HepG2 (cell line): ENCODE measurements around the gene UTP11. TPM values are rescaled to one million over a fixed set of nuclear protein-coding genes. Genes with fewer than 3 reads are reported as not detected.

Experiments
- ATAC-seq: fragments of 200-7000 bp; cut with Tn5 transposase; 3 replicates; pipeline ENCODE4 v1.9.1; 2020; ENCODE audit warnings: mild to moderate bottlenecking, moderate library complexity
- BruUV-seq: library from RNA; stranded (reverse); fragments of 400-500 nt; replicated peaks from 2 replicates; lab custom pipeline; 2021; lab: Mats Ljungman, UMichigan
- CTCF ChIA-PET: fragments of 300-600 bp; formaldehyde crosslinking; extraction: SDS; loops from one replicate; lab custom pipeline; 2021; ENCODE audit warnings: low total read pairs, inconsistent platforms, low intra/inter-chr PET ratio; lab: Yijun Ruan, JAX
- POLR2A ChIA-PET: fragments of 350-600 bp; sonication (Branson Sonifier 250); formaldehyde crosslinking; loops from one replicate; lab custom pipeline; 2020; ENCODE audit warnings: antibody characterized with exemption, inconsistent platforms; lab: Yijun Ruan, JAX
- DNase-seq: peaks from one replicate; pipeline ENCODE4 v3.0.0-alpha.2; 2015; ENCODE audit warnings: low spot score
- FAIRE-seq: peaks from 3 replicates; lab custom pipeline; 2011; peaks lifted over from hg19 to GRCh38; lab: Jason Lieb, UNC
- H2AFZ ChIP-seq: one replicate; pipeline ENCODE4 v1.6.1; 2011; ENCODE audit warnings: low read length, inconsistent platforms
- H3K27ac ChIP-seq: fragments of 300-600 bp; 3 replicates; pipeline ENCODE4 v1.8.0; 2011; ENCODE audit warnings: mixed run types, mild to moderate bottlenecking, mixed read lengths, low read length, inconsistent platforms; ENCODE audit not compliant: insufficient read depth; ENCODE audit errors: extremely low read length
- H3K27me3 ChIP-seq, 2 experiments: fragments of 200-600 bp in 1 of 2; 2 replicates in 1 of 2; 3 replicates in 1 of 2; pipeline versions ENCODE4 v1.6.0 to v1.8.0; 2011; ENCODE audit warnings: low read length in 2 of 2, mild to moderate bottlenecking in 2 of 2, moderate library complexity in 2 of 2, inconsistent platforms in 1 of 2; ENCODE audit not compliant: insufficient read depth in 2 of 2, control insufficient read depth in 1 of 2
- H3K36me3 ChIP-seq, 2 experiments: fragments of 200-600 bp in 1 of 2; replicated peaks in 1 of 2; 2 replicates in 1 of 2; 3 replicates in 1 of 2; pipeline versions ENCODE4 v1.5.1 to v1.8.0; 2011; ENCODE audit warnings: low read length in 2 of 2, inconsistent platforms in 1 of 2; ENCODE audit not compliant: insufficient read depth in 2 of 2, control insufficient read depth in 1 of 2
- H3K4me1 ChIP-seq: 2 replicates; pipeline ENCODE4 v1.5.1; 2012; ENCODE audit warnings: low read length, inconsistent platforms; ENCODE audit not compliant: insufficient read depth
- H3K4me2 ChIP-seq: 2 replicates; pipeline ENCODE4 v1.6.0; 2011; ENCODE audit warnings: low read depth, low read length, inconsistent platforms
- H3K4me3 ChIP-seq, 3 experiments: fragments of 200-600 bp in 1 of 3; sonication (generic), shearing (Covaris generic) in 1 of 3; replicated peaks in 1 of 3; 2 replicates each; pipeline ENCODE4 v1.5.1; 2011 to 2016; ENCODE audit warnings: low read length in 3 of 3, inconsistent platforms in 2 of 3, low read depth in 2 of 3, mild to moderate bottlenecking in 2 of 3, control low read depth in 1 of 3, mixed read lengths in 1 of 3; ENCODE audit not compliant: insufficient read depth in 1 of 3
- H3K79me2 ChIP-seq: one replicate; pipeline ENCODE4 v1.6.1; 2011; ENCODE audit warnings: low read length, inconsistent platforms; ENCODE audit not compliant: insufficient read depth
- H3K9ac ChIP-seq: 2 replicates; pipeline ENCODE4 v1.6.0; 2011; ENCODE audit warnings: mild to moderate bottlenecking, low read depth, low read length, inconsistent platforms; ENCODE audit not compliant: insufficient read depth
- H3K9me3 ChIP-seq: 2 replicates; pipeline ENCODE4 v1.5.1; 2012; ENCODE audit warnings: mild to moderate bottlenecking, low read length
- H4K20me1 ChIP-seq: 2 replicates; pipeline ENCODE4 v1.6.0; 2011; ENCODE audit warnings: inconsistent platforms, mild to moderate bottlenecking, low read length, moderate library complexity; ENCODE audit not compliant: insufficient read depth
- MAZ ChIP-seq, 2 experiments: sonication (generic) in 1 of 2; formaldehyde crosslinking in 1 of 2; IDR thresholded peaks; 2 replicates each; pipeline versions ENCODE4 v1.5.0 to v1.6.1; 2012 to 2020; ENCODE audit warnings: low read depth in 2 of 2, mild to moderate bottlenecking in 2 of 2, borderline replicate concordance in 1 of 2, improper control_type of control experiment in 1 of 2, low read length in 1 of 2, missing genetic modification reagents in 1 of 2, moderate library complexity in 1 of 2
- SKIL ChIP-seq: sonication (generic); formaldehyde crosslinking; IDR thresholded peaks from 2 replicates; pipeline ENCODE4 v1.8.0; 2022; ENCODE audit warnings: missing genetic modification reagents, mild to moderate bottlenecking, moderate library complexity, borderline replicate concordance
- ZBTB43 ChIP-seq: sonication (generic); formaldehyde crosslinking; conservative IDR thresholded peaks from 2 replicates; pipeline ENCODE4 v1.4.0; 2020; ENCODE audit warnings: missing genetic modification reagents
- WGBS: methylation state at CpG from one replicate; pipeline ENCODE4 v1.1.6; 2017; ENCODE audit warnings: low lambda C conversion rate; 5-methylcytosine and 5-hydroxymethylcytosine counted together
- in situ Hi-C: cut with HindIII; loops from 2 replicates; pipeline ENCODE4 v1.10.0; 2017; ENCODE audit warnings: low pct_unique_long_range_greater_than_20kb; ENCODE audit not compliant: extremely low pct_ligation_motif_present
- intact Hi-C: fragments of 100-400 bp; cut with micrococcal nuclease; formaldehyde crosslinking; loops from one replicate; pipeline ENCODE4 v1.10.0; 2022; ENCODE audit not compliant: unreplicated experiment
- polyA plus RNA-seq, 8 experiments: library from polyadenylated mRNA; depleted of rRNA in 3 of 8; stranded (reverse) in 7 of 8; unstranded in 1 of 8; fragments of >200 nt; fragmentation: Illumina TruSeq in 4 of 8; extraction: Trizol in 4 of 8; gene quantifications; 2 replicates each; pipeline versions ENCODE4 v1.2.1 to v1.2.3, GENCODE V29; 2011 to 2016; ENCODE audit warnings: low read depth in 4 of 8, missing spikeins in 1 of 8, mixed read lengths in 1 of 8; ENCODE audit not compliant: insufficient read depth in 1 of 8
- total RNA-seq, 5 experiments: library from RNA; depleted of rRNA; stranded (reverse); fragments of >200 nt; fragmentation: Illumina TruSeq; extraction: Trizol; gene quantifications; 2 replicates each; pipeline ENCODE4 v1.2.3, GENCODE V29; 2016; ENCODE audit warnings: low read depth in 1 of 5

The UTP11 gene
- total and polyA plus RNA-seq, 2 of the 13 experiments (the other 11 are each of a cell fraction or from before 2014, with no cell fraction given) = 13.5 to 44.8 TPM

GRCh38 chr1:38039331-38040088, 27.0 kb downstream of the UTP11 start:
- H3K36me3 ChIP-seq = no peaks in the 10 kb centered on the region
- no peak overlapping the region for H3K4me2 ChIP-seq
- H3K9ac ChIP-seq = no peak overlapping the region
- BruUV-seq = no TSS peak
- CTCF ChIA-PET = no interaction called here
- H3K27ac ChIP-seq = no peak overlapping the region
- no peak overlapping the region for H3K4me3 ChIP-seq
- H4K20me1 ChIP-seq = 0 out of 2 replicates have a peak, but pooled peaks cover under 1% of the 10 kb centered on the region
- in situ Hi-C loops (loop anchor here (5.0 to 10.0 kb wide), 2 partner anchors 545 to 778 kb away; no protein-coding TSS in a partner anchor), intact Hi-C loops (loop anchor here (5.0 kb wide), 2 partner anchors 363 to 798 kb away; no protein-coding TSS in a partner anchor)
- POLR2A ChIA-PET = no interaction called here
- H3K27me3 ChIP-seq = peaks cover 13 to 50% of the 10 kb centered on the region in 2 experiments
- 47% methylated on average over 17 of the region's 17 CpGs for WGBS
- TF ChIP-seq ZBTB43 (CRISPR knock-in tag) = no peak
- no peak for TF ChIP-seq SKIL (CRISPR knock-in tag)
- no peak for TF ChIP-seq MAZ (IDR thresholded peaks at IDR 0.05; ENCODE audit: borderline replicate concordance, low read depth, low read length)
- TF ChIP-seq MAZ (CRISPR knock-in tag; IDR thresholded peaks at IDR 0.05; ENCODE audit: low read depth) = no peak
- FAIRE-seq = no peak
- no peak overlapping the region for H2AFZ ChIP-seq
- no peaks in the 10 kb centered on the region for H3K79me2 ChIP-seq
- no peaks in the 10 kb centered on the region for H3K4me1 ChIP-seq
- DNase-seq = no peak
- no peaks in the 10 kb centered on the region for H3K9me3 ChIP-seq
- no peak for ATAC-seq
